ENCODE measurements around the gene GPC3.
A peak's percentile ranks its signal among the peaks of the same experiment; 100 is the strongest.

The GPC3 gene

GRCh38 chrX:133985967-133986683, 731 bp upstream of the GPC3 start:
- Mint-ChIP-seq H3K27me3 (peaks cover 63% of the 10 kb centered on the region), H3K27ac (no peak overlapping the region), H3K9me3 (no peaks in the 10 kb centered on the region), H3K4me1 (ENCODE audit: low read depth) (peaks cover 7% of the 10 kb centered on the region), H3K36me3 (ENCODE audit: low read depth) (no peaks in the 10 kb centered on the region), H3K4me3 (peak overlapping the region; percentile 51)
- DNase-seq = no peak

GRCh38 chrX:133984857-133985163, 584 bp downstream of the GPC3 start:
- Mint-ChIP-seq H3K36me3 (ENCODE audit: low read depth) (no peaks in the 10 kb centered on the region), H3K9me3 (no peaks in the 10 kb centered on the region), H3K27me3 (peaks cover 65% of the 10 kb centered on the region), H3K27ac (no peak overlapping the region), H3K4me3 (no peak overlapping the region), H3K4me1 (ENCODE audit: low read depth) (peaks cover 7% of the 10 kb centered on the region)
- DNase-seq = no peak

GRCh38 chrX:133983974-133984845, 1.2 kb downstream of the GPC3 start:
- Mint-ChIP-seq H3K27me3 (peaks cover 66% of the 10 kb centered on the region), H3K9me3 (no peaks in the 10 kb centered on the region), H3K27ac (no peak overlapping the region), H3K4me1 (ENCODE audit: low read depth) (peaks cover 7% of the 10 kb centered on the region), H3K36me3 (ENCODE audit: low read depth) (no peaks in the 10 kb centered on the region), H3K4me3 (peak overlapping the region; percentile 16)
- no peak for DNase-seq

GRCh38 chrX:133983256-133983973, 2.0 kb downstream of the GPC3 start:
- Mint-ChIP-seq H3K4me1 (ENCODE audit: low read depth) (peaks cover 7% of the 10 kb centered on the region), H3K27me3 (peaks cover 66% of the 10 kb centered on the region), H3K4me3 (no peak overlapping the region), H3K27ac (no peak overlapping the region), H3K36me3 (ENCODE audit: low read depth) (no peaks in the 10 kb centered on the region), H3K9me3 (no peaks in the 10 kb centered on the region)
- no peak for DNase-seq

GRCh38 chrX:133981924-133982323, 3.5 kb downstream of the GPC3 start:
- Mint-ChIP-seq H3K36me3 (ENCODE audit: low read depth) (no peaks in the 10 kb centered on the region), H3K27me3 (peaks cover 69% of the 10 kb centered on the region), H3K4me3 (no peak overlapping the region), H3K9me3 (no peaks in the 10 kb centered on the region), H3K4me1 (ENCODE audit: low read depth) (peaks cover 7% of the 10 kb centered on the region), H3K27ac (no peak overlapping the region)
- DNase-seq = no peak

- DNase-seq = no peak
- Mint-ChIP-seq H3K4me1 (ENCODE audit: low read depth) (peaks cover 6% of the 10 kb centered on the region), H3K27ac (no peak overlapping the region), H3K9me3 (no peaks in the 10 kb centered on the region), H3K4me3 (no peak overlapping the region), H3K27me3 (peaks cover 66% of the 10 kb centered on the region), H3K36me3 (ENCODE audit: low read depth) (no peaks in the 10 kb centered on the region)
Observed at GRCh38 chrX:133980832-133981588, 4.4 kb downstream of the GPC3 start.

GRCh38 chrX:133980406-133980805, 5.0 kb downstream of the GPC3 start:
- Mint-ChIP-seq H3K9me3 (no peaks in the 10 kb centered on the region), H3K36me3 (ENCODE audit: low read depth) (no peaks in the 10 kb centered on the region), H3K27me3 (peaks cover 67% of the 10 kb centered on the region), H3K4me1 (ENCODE audit: low read depth) (peaks cover 4% of the 10 kb centered on the region), H3K27ac (no peak overlapping the region), H3K4me3 (no peak overlapping the region)
- DNase-seq = no peak

GRCh38 chrX:133979641-133980230, 5.7 kb downstream of the GPC3 start:
- H3K27ac Mint-ChIP-seq = no peak overlapping the region
- no peaks in the 10 kb centered on the region for H3K36me3 Mint-ChIP-seq (ENCODE audit: low read depth)
- no peak for DNase-seq
- peaks cover 4% of the 10 kb centered on the region for H3K4me1 Mint-ChIP-seq (ENCODE audit: low read depth)
- H3K4me3 Mint-ChIP-seq = no peak overlapping the region
- peaks cover 68% of the 10 kb centered on the region for H3K27me3 Mint-ChIP-seq
- no peaks in the 10 kb centered on the region for H3K9me3 Mint-ChIP-seq

GRCh38 chrX:133973704-133974103, 11.7 kb downstream of the GPC3 start:
- Mint-ChIP-seq H3K4me1 (ENCODE audit: low read depth) (no peaks in the 10 kb centered on the region), H3K27ac (no peak overlapping the region), H3K27me3 (peaks cover 51% of the 10 kb centered on the region), H3K4me3 (no peak overlapping the region), H3K9me3 (no peaks in the 10 kb centered on the region), H3K36me3 (ENCODE audit: low read depth) (no peaks in the 10 kb centered on the region)
- no peak for DNase-seq

- no peaks in the 10 kb centered on the region for H3K9me3 Mint-ChIP-seq
- H3K27ac Mint-ChIP-seq = no peak overlapping the region
- DNase-seq = no peak
- no peaks in the 10 kb centered on the region for H3K36me3 Mint-ChIP-seq (ENCODE audit: low read depth)
- no peaks in the 10 kb centered on the region for H3K4me1 Mint-ChIP-seq (ENCODE audit: low read depth)
- peaks cover 58% of the 10 kb centered on the region for H3K27me3 Mint-ChIP-seq
- no peak overlapping the region for H3K4me3 Mint-ChIP-seq
Observed at GRCh38 chrX:133972916-133973315, 12.5 kb downstream of the GPC3 start.

GRCh38 chrX:133971586-133971985, 13.8 kb downstream of the GPC3 start:
- H3K27me3 Mint-ChIP-seq = peaks cover 61% of the 10 kb centered on the region
- H3K9me3 Mint-ChIP-seq = no peaks in the 10 kb centered on the region
- no peak for DNase-seq
- no peak overlapping the region for H3K4me3 Mint-ChIP-seq
- H3K4me1 Mint-ChIP-seq (ENCODE audit: low read depth) = no peaks in the 10 kb centered on the region
- no peak overlapping the region for H3K27ac Mint-ChIP-seq
- H3K36me3 Mint-ChIP-seq (ENCODE audit: low read depth) = no peaks in the 10 kb centered on the region

GRCh38 chrX:133970076-133970475, 15.3 kb downstream of the GPC3 start:
- H3K4me3 Mint-ChIP-seq = no peak overlapping the region
- H3K27me3 Mint-ChIP-seq = peaks cover 65% of the 10 kb centered on the region
- no peaks in the 10 kb centered on the region for H3K4me1 Mint-ChIP-seq (ENCODE audit: low read depth)
- no peaks in the 10 kb centered on the region for H3K9me3 Mint-ChIP-seq
- DNase-seq = no peak
- H3K27ac Mint-ChIP-seq = no peak overlapping the region
- no peaks in the 10 kb centered on the region for H3K36me3 Mint-ChIP-seq (ENCODE audit: low read depth)

GRCh38 chrX:133969191-133969590, 16.2 kb downstream of the GPC3 start:
- Mint-ChIP-seq H3K27ac (no peak overlapping the region), H3K9me3 (no peaks in the 10 kb centered on the region), H3K27me3 (peaks cover 59% of the 10 kb centered on the region), H3K36me3 (ENCODE audit: low read depth) (no peaks in the 10 kb centered on the region), H3K4me1 (ENCODE audit: low read depth) (peaks cover 4% of the 10 kb centered on the region), H3K4me3 (no peak overlapping the region)
- no peak for DNase-seq

GRCh38 chrX:133968109-133968508, 17.3 kb downstream of the GPC3 start:
- H3K4me3 Mint-ChIP-seq = no peak overlapping the region
- H3K36me3 Mint-ChIP-seq (ENCODE audit: low read depth) = no peaks in the 10 kb centered on the region
- H3K9me3 Mint-ChIP-seq = no peaks in the 10 kb centered on the region
- H3K4me1 Mint-ChIP-seq (ENCODE audit: low read depth) = peaks cover 4% of the 10 kb centered on the region
- no peak for DNase-seq
- no peak overlapping the region for H3K27ac Mint-ChIP-seq
- peaks cover 59% of the 10 kb centered on the region for H3K27me3 Mint-ChIP-seq

All from activated T-cell treated with anti-CD3 and anti-CD28 coated beads, Interleukin-2, amount 50 U/mL, for 24 hours (primary cell).